ENCODE measurements around the gene MAP3K21.

DNA sequence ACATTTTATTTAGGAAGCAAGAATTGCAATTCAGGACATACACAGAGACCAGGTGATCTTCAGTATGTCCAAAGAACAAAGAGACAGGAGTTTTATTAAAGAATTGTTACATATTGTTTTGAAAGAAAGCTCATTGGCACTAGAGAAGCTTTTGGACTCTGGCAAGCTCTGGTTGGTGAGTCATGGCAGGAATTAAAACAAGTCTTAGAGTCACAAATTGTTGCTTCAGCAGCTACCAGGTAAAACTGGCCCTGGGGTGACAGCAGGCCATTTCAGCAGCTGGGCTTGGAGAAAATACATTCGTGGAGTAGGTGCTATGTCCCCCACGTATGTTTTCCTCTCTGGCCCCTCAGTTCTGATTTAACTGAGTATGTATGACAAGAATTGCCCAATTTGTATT lies 58.8 kb downstream of the MAP3K21 start:
- TF ChIP-seq, protein P1, sequence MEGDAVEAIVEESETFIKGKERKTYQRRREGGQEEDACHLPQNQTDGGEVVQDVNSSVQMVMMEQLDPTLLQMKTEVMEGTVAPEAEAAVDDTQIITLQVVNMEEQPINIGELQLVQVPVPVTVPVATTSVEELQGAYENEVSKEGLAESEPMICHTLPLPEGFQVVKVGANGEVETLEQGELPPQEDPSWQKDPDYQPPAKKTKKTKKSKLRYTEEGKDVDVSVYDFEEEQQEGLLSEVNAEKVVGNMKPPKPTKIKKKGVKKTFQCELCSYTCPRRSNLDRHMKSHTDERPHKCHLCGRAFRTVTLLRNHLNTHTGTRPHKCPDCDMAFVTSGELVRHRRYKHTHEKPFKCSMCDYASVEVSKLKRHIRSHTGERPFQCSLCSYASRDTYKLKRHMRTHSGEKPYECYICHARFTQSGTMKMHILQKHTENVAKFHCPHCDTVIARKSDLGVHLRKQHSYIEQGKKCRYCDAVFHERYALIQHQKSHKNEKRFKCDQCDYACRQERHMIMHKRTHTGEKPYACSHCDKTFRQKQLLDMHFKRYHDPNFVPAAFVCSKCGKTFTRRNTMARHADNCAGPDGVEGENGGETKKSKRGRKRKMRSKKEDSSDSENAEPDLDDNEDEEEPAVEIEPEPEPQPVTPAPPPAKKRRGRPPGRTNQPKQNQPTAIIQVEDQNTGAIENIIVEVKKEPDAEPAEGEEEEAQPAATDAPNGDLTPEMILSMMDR (IDR thresholded peaks at IDR 0.05; ENCODE audit: low read depth, low read length, poor library complexity, severe bottlenecking): no peak
- TF ChIP-seq EZH2phosphoT487 (IDR thresholded peaks at IDR 0.05; ENCODE audit: borderline replicate concordance, low read length): no peak

Data from DOHH2 (cell line).